HCT116 (cell line): Measurements from ENCODE around the gene KIAA0825. TPM values are rescaled to one million over a fixed set of nuclear protein-coding genes. Genes with fewer than 3 reads are reported as not detected.

ENCODE experiments used
- ATAC-seq: fragments of 200-7000 bp; cut with Tn5 transposase; 2 replicates; pipeline ENCODE4 v1.9.1; 2020; ENCODE audit warnings: mild to moderate bottlenecking, moderate library complexity
- BruUV-seq: library from RNA; stranded (reverse); fragments of 400-500 nt; replicated peaks from 2 replicates; lab custom pipeline; 2021; lab: Mats Ljungman, UMichigan
- CTCF ChIA-PET: fragments of 300-600 bp; sonication (Branson Sonifier 250); formaldehyde crosslinking; loops from one replicate; lab custom pipeline; 2021; ENCODE audit warnings: antibody characterized with exemption; lab: Charles Lee
- POLR2A ChIA-PET: fragments of 300-600, 350-600 bp; sonication (Branson Sonifier 250); formaldehyde crosslinking; loops from one replicate; lab custom pipeline; 2021; ENCODE audit warnings: antibody characterized with exemption; lab: Charles Lee
- RAD21 ChIA-PET, 2 experiments: fragments of 300-600 bp; sonication (Branson Sonifier 250); formaldehyde crosslinking; loops; one replicate each; lab custom pipeline; 2023; ENCODE audit warnings: low total read pairs in 2 of 2; ENCODE audit not compliant: uncharacterized antibody in 2 of 2, unreplicated experiment in 2 of 2, low non-redundant PET in 1 of 2; lab: Charles Lee
- DNase-seq: peaks from one replicate; pipeline ENCODE4 v3.0.0-alpha.2; 2010; ENCODE audit warnings: low read depth, low spot score
- H2AFZ ChIP-seq: fragments of 200-600 bp; shearing (Covaris generic), sonication (generic); 2 replicates; pipeline ENCODE4 v1.6.1; 2017; ENCODE audit warnings: low read depth, mixed run types, mixed read lengths, antibody characterized with exemption, low read length; ENCODE audit not compliant: poor library complexity, severe bottlenecking
- H3K27ac ChIP-seq: 2 replicates; pipeline ENCODE4 v1.5.1; 2012; ENCODE audit warnings: low read depth, low read length
- H3K27me3 ChIP-seq: fragments of 200-600 bp; sonication (generic); 2 replicates; pipeline ENCODE4 v1.6.1; 2016; ENCODE audit warnings: mixed run types, low read length, mixed read lengths; ENCODE audit not compliant: insufficient read depth
- H3K36me3 ChIP-seq, 2 experiments: fragments of 200-500 bp in 1 of 2; fragments of 200-600 bp in 1 of 2; sonication (Bioruptor generic) in 1 of 2; sonication (generic) in 1 of 2; 2 replicates each; pipeline versions ENCODE4 v1.5.1 to v1.6.1; 2014 to 2016; ENCODE audit warnings: low read length in 2 of 2, inconsistent platforms in 1 of 2, mixed read lengths in 1 of 2, mixed run types in 1 of 2; ENCODE audit not compliant: insufficient read depth in 2 of 2, control insufficient read depth in 1 of 2
- H3K4me1 ChIP-seq, 2 experiments: fragments of 200-600 bp in 1 of 2; sonication (generic) in 1 of 2; 2 replicates each; pipeline versions ENCODE4 v1.5.1 to v1.6.1; 2012 to 2017; ENCODE audit warnings: low read length in 2 of 2, inconsistent platforms in 1 of 2, mild to moderate bottlenecking in 1 of 2, mixed read lengths in 1 of 2, mixed run types in 1 of 2, moderate library complexity in 1 of 2; ENCODE audit not compliant: insufficient read depth in 2 of 2, control insufficient read depth in 1 of 2
- H3K4me2 ChIP-seq: fragments of 200-600 bp; sonication (generic); 2 replicates; pipeline ENCODE4 v1.6.1; 2017; ENCODE audit warnings: mixed run types, low read length, mixed read lengths
- H3K4me3 ChIP-seq, 2 experiments: fragments of 200-600 bp in 1 of 2; sonication (generic) in 1 of 2; replicated peaks in 1 of 2; 2 replicates each; pipeline ENCODE4 v1.5.1; 2011 to 2016; ENCODE audit warnings: low read length in 2 of 2, control low read depth in 1 of 2, low read depth in 1 of 2, mild to moderate bottlenecking in 1 of 2, mixed read lengths in 1 of 2, mixed run types in 1 of 2
- H3K79me2 ChIP-seq: fragments of 200-600 bp; sonication (generic); 2 replicates; pipeline ENCODE4 v1.6.1; 2017; ENCODE audit warnings: mild to moderate bottlenecking, mixed run types, low read length, moderate library complexity, mixed read lengths; ENCODE audit not compliant: insufficient read depth
- H3K9ac ChIP-seq: fragments of 200-600 bp; sonication (generic); 2 replicates; pipeline ENCODE4 v1.6.1; 2016; ENCODE audit warnings: low read length, mixed read lengths
- H3K9me2 ChIP-seq: fragments of 200-600 bp; sonication (generic), shearing (Covaris generic); 2 replicates; pipeline ENCODE4 v1.6.1; 2017; ENCODE audit warnings: mixed run types, mild to moderate bottlenecking, moderate library complexity; ENCODE audit not compliant: insufficient read depth
- H3K9me3 ChIP-seq, 2 experiments: fragments of 200-500 bp in 1 of 2; fragments of 200-600 bp in 1 of 2; sonication (Bioruptor generic) in 1 of 2; sonication (generic) in 1 of 2; 2 replicates each; pipeline ENCODE4 v1.6.1; 2014 to 2017; ENCODE audit warnings: low read length in 2 of 2, mixed read lengths in 2 of 2, inconsistent platforms in 1 of 2, low read depth in 1 of 2, mild to moderate bottlenecking in 1 of 2, mixed run types in 1 of 2, moderate library complexity in 1 of 2; ENCODE audit not compliant: control insufficient read depth in 1 of 2, insufficient read depth in 1 of 2
- H4K20me1 ChIP-seq: fragments of 200-600 bp; sonication (generic), shearing (Covaris generic); 2 replicates; pipeline ENCODE4 v1.6.1; 2017; ENCODE audit warnings: mixed run types, mild to moderate bottlenecking, moderate library complexity; ENCODE audit not compliant: insufficient read depth
- CBX3 ChIP-seq: IDR thresholded peaks from 2 replicates; pipeline ENCODE4 v1.6.1; 2012; ENCODE audit warnings: low read depth
- CTCF ChIP-seq, 3 experiments: fragments of 200-600 bp in 1 of 3; sonication (generic) in 1 of 3; IDR thresholded peaks in 2 of 3; conservative IDR thresholded peaks in 1 of 3; 2 replicates each; pipeline ENCODE4 v1.5.1; 2012 to 2017; ENCODE audit warnings: low read depth in 2 of 3, low read length in 2 of 3, antibody characterized with exemption in 1 of 3, borderline replicate concordance in 1 of 3, control low read depth in 1 of 3, mild to moderate bottlenecking in 1 of 3, mixed read lengths in 1 of 3, mixed run types in 1 of 3, moderate library complexity in 1 of 3; ENCODE audit not compliant: insufficient read depth in 1 of 3
- EZH2 ChIP-seq: fragments of 200-600 bp; sonication (generic); IDR thresholded peaks from 2 replicates; pipeline ENCODE4 v1.6.1; 2017; ENCODE audit warnings: antibody characterized with exemption, mixed run types
- EZH2phosphoT487 ChIP-seq: fragments of 200-600 bp; IDR thresholded peaks from 2 replicates; pipeline ENCODE4 v1.6.1; 2018; ENCODE audit warnings: antibody characterized with exemption, borderline replicate concordance
- FOSL1 ChIP-seq: IDR thresholded peaks from 2 replicates; pipeline ENCODE4 v1.6.1; 2012; ENCODE audit warnings: low read depth
- JUND ChIP-seq: IDR thresholded peaks from 2 replicates; pipeline ENCODE4 v1.6.1; 2012
- POLR2AphosphoS5 ChIP-seq: IDR thresholded peaks from 2 replicates; pipeline ENCODE4 v1.6.1; 2011; ENCODE audit warnings: mild to moderate bottlenecking, low read depth, low read length, moderate library complexity
- RAD21 ChIP-seq: IDR thresholded peaks from 2 replicates; pipeline ENCODE4 v1.6.1; 2012; ENCODE audit warnings: low read depth, mild to moderate bottlenecking
- SP1 ChIP-seq: IDR thresholded peaks from 2 replicates; pipeline ENCODE4 v1.6.1; 2012; ENCODE audit warnings: low read depth
- YY1 ChIP-seq: IDR thresholded peaks from 2 replicates; pipeline ENCODE4 v1.6.1; 2011; ENCODE audit warnings: low read length, low read depth, moderate library complexity, mild to moderate bottlenecking; ENCODE audit not compliant: insufficient replicate concordance; ENCODE audit errors: extremely low read depth
- ZNF274 ChIP-seq: fragments of 200-500 bp; sonication (Bioruptor generic); IDR thresholded peaks from 2 replicates; pipeline ENCODE4 v1.6.1; 2014; ENCODE audit warnings: mild to moderate bottlenecking, low read depth, low read length, inconsistent platforms
- intact Hi-C: fragments of 100-400 bp; cut with micrococcal nuclease; formaldehyde crosslinking; loops from 2 replicates; pipeline ENCODE4 v1.10.0; 2022
- total RNA-seq: library from RNA; stranded (reverse); gene quantifications from one replicate; pipeline ENCODE4 v1.2.1, GENCODE V29; 2021; ENCODE audit not compliant: unreplicated experiment

KIAA0825 gene
- total RNA-seq, 1 experiment from 2014 or later: 1.4 TPM

- peaks cover 0 to 16% of the 10 kb centered on the region in 2 experiments; a peak in 2 of 4 replicates for H3K36me3 ChIP-seq
Measured at GRCh38 chr5:94645053-94645452, 26.6 kb upstream of the KIAA0825 start.

More at GRCh38 chr5:94645053-94645452, 26.6 kb upstream of the KIAA0825 start:
- ATAC-seq: no peak
- H3K4me1 ChIP-seq: no peaks in the 10 kb centered on the region
- H4K20me1 ChIP-seq: no peaks in the 10 kb centered on the region
- TF ChIP-seq RAD21 (no peak), SP1 (no peak), CBX3 (no peak), ZNF274 (no peak), EZH2phosphoT487 (no peak), POLR2AphosphoS5 (no peak), FOSL1 (no peak), YY1 (no peak), JUND (no peak), CTCF (IDR thresholded peaks at IDR 0.05 in 2 of 3, conservative IDR thresholded peaks at IDR 0.05 in 1 of 3; ENCODE audit: borderline replicate concordance in 1 of 3, insufficient read depth in 1 of 3, low read depth in 2 of 3, low read length in 2 of 3) (no peak), EZH2 (no peak)
- TF ChIP-seq, all 23 proteins: peak for 0
- Histone ChIP-seq H3K9me2 (no peaks in the 10 kb centered on the region), H3K79me2 (peaks cover 17% of the 10 kb centered on the region), H3K4me2 (no peak overlapping the region), H2AFZ (no peak overlapping the region), H3K9ac (no peak overlapping the region), H3K27ac (no peak overlapping the region), H3K27me3 (no peaks in the 10 kb centered on the region), H3K4me3 (no peak overlapping the region), H3K9me3 (peaks cover 0 to 6% of the 10 kb centered on the region in 2 experiments; a peak in 1 of 4 replicates)
- ChIA-PET CTCF (no interaction called here), POLR2A (no interaction called here), RAD21 (no interaction called here)
- BruUV-seq: no TSS peak
- intact Hi-C loops: no loop called here
- no peak for DNase-seq
